GM15510 (cell line): Measurements from ENCODE around the gene DCX.

ENCODE experiments used
- POLR2A ChIP-seq: IDR thresholded peaks from 3 replicates; pipeline ENCODE4 v1.6.1; 2011; ENCODE audit warnings: borderline replicate concordance; ENCODE audit not compliant: insufficient read length; ENCODE audit errors: extremely low read depth

Gene DCX

GRCh38 chrX:111411983-111412382 lies at the start of gene DCX:
Gene DCX (minus strand): TSS chrX:111412192. CDS start chrX:111410398, 1,794 bp downstream.
- TF ChIP-seq POLR2A = no peak

- no peak for TF ChIP-seq POLR2A
These were observed 48.6 kb upstream of the DCX start for GRCh38 chrX:111460607-111461006.

DNA sequence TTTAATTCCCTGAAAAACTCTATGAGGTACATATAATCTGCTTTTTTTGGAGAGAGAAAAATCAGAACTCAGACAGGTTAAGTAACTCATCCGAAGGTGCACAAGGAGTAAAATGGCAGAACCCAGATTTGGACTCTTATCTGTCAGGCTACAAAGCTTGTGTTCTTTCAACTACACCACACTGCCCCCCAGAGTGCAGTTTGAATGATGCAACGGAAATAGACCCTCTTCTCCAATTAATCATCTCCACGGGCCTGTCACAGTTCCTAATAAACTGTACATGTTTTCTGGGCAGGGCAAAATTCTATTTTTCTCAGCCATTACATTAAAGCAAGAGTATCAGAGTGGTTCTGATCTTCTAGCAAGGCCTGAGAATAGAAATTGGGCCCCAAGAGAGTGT lies 35.3 kb upstream of the DCX start:
- TF ChIP-seq POLR2A = no peak

- no peak for TF ChIP-seq POLR2A
These were observed 33.5 kb upstream of the DCX start for GRCh38 chrX:111445485-111445884.

DNA sequence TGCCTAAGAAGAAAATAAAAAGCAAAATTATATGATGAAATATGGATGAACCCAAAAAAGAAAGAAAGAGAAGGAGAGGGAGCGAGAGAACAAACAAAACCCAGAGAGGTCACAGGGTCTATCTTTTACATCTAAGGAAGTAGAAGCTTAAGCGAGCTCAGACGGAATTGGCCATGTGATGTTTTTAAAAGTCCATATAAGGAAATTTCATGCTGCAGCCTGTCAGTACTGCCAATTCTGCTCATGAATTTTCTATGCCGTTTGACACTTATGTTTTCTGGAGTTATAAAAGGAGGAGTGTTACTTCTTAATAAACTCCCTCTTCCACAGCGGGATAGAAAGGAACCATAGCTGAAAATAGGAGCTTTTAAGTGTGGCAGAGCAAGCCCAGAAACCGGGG lies 32.9 kb upstream of the DCX start:
- TF ChIP-seq POLR2A = no peak

- no peak for TF ChIP-seq POLR2A
These were observed 32.0 kb upstream of the DCX start for GRCh38 chrX:111443946-111444345.

DNA sequence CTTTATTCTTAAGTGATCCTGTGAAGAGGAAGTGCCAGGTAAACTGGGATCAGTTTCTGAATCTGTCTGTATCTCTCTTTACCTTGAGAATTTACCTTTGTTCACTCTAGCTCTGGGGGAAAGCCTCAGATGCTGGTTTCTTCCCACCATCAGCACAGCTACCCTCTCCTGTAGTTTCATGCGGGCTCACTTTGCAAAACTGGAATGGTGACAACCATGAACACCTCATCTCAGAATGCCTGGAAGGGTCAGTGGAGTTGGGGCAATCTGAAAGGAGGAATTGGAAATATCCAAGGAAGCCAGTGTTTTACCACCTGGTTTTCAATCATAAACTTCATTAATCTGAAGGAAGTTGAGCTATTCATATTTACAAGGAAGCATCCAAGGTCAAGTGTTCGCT lies 30.8 kb upstream of the DCX start:
- TF ChIP-seq POLR2A = no peak

DNA sequence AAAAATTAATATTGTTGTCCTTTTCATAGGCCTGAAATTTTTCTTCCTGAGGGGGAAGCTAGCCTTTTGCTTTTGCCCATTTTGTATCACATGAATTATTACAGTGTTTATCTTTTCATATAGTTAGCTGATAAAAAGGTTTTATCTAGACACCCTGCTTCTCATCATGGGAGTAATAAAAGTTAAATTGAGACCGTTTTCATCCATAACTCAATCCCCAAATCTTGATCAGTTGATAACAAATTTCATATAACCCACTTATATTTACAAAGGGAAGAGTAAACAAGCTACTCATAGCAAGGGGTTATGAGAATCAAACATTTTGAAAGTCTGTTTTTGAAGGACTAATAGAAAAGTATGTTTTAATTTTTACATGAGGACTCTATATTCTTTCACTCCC lies 23.5 kb upstream of the DCX start:
- no peak for TF ChIP-seq POLR2A

GRCh38 chrX:111431001-111431400 lies 19.0 kb upstream of the DCX start:
- no peak for TF ChIP-seq POLR2A

- TF ChIP-seq POLR2A = no peak
These were observed 435 bp downstream of the DCX start for GRCh38 chrX:111411557-111411956.

- no peak for TF ChIP-seq POLR2A
These were observed 1.4 kb downstream of the DCX start for GRCh38 chrX:111410590-111411078.

DNA sequence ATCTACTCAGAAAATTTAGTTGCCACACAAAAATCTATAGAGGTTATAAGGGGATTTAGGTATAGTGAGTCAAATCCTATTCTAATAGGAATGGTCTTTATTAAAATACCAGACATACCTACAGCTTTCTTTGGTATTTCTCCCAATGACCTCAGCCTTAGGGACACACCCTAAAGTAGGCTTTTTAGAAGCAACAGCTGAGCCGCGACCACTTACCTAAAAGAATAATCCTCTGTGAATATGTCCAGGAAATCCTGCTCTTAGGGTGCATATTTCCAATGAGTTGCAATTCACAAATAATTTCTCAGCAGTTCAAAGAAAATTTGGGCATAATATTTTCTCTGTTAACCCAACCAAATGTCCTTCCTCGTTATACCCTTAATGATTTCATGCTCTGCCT lies 2.7 kb downstream of the DCX start:
- TF ChIP-seq POLR2A = no peak

GRCh38 chrX:111407948-111408347 lies 4.0 kb downstream of the DCX start:
- TF ChIP-seq POLR2A = no peak

DNA sequence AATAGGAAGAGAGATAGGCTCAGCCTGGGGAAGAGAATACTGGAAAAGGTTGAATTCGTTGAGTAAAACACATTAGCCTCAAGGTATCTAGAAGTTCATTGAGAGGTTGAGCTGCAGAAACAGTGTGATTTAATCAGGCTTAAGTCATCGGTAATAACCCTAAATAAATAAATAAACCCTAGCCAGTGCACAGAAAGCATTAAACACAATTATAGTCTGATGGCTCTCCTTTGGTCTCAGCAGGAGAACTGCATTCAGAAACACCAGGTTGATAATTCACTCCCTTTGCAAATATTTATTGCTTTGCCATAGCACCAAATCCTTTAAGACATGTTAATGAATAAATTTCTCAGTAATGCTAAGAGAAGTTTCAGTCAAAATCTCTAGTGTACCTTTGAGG lies 9.6 kb downstream of the DCX start:
- no peak for TF ChIP-seq POLR2A

DNA sequence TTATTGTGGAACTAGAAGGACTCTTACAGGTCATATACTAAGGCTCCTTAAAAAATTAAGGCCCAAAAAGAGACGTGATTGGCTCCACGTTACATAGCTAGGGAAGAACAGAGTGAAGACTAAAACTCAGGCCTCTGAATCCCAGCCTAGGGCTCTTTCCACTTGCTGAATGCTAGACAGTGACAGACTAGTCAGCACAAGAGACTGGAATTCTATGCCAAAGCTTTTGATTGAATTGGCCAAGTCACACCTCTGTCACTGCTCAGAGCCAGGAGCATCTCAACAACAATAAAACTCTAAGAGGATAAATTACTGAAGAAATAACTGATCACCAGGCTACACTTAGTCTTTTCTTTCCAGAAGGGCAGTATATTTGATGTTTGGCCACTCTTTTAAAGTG lies 16.8 kb downstream of the DCX start:
- TF ChIP-seq POLR2A = no peak

DNA sequence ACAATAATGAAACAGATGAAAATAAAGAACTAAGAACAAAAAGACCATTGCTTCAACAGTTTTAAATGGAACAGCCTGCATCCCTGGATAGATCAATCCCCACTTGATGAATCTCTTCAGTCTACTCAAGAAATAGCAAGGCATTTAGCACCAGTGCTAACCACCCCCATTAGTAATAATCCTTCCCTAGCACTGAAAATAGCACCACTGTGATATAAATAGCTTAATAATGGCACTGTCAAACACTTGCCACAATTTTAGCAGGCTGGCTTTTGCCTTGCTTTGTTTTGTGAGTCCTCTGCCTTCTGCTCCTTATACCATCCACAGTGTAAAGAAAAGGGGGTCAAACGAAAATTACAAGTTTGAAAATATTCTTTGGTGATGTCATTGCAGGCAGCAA lies 17.4 kb downstream of the DCX start:
- no peak for TF ChIP-seq POLR2A

- no peak for TF ChIP-seq POLR2A
These were observed 24.4 kb downstream of the DCX start for GRCh38 chrX:111387470-111388070.

GRCh38 chrX:111386615-111387233 lies 25.3 kb downstream of the DCX start:
- no peak for TF ChIP-seq POLR2A

DNA sequence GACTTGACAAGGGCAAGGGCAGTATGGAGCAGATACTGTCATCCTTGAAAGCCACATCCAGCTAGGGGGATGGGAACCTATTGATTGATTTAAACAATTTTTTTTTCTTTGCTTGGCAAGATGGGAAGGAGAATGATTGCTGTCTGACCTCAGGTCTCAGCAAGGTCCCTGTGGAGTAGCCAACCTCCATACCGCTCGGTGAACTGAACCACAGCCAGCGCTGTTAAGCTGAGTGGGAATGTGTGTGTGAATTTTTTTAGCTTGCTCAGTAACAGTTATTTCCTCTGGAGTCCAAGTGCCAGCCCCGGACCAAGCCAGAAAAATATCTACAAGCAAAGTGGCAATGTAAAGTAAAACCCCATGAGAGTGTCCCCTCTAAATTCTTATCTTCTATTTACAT lies 25.9 kb downstream of the DCX start:
- TF ChIP-seq POLR2A = no peak
